ENCODE measurements around the gene DNAJA4.
"Not testable (repeated sequence)": the region's sequence is repeated elsewhere in the genome, so short reads cannot be mapped to it uniquely, and the experiment has no call there.

DNAJA4 gene

GRCh38 chr15:78244893-78245292 lies 19.5 kb upstream of the DNAJA4 start:
- no peak for DNase-seq

GRCh38 chr15:78245392-78245791 lies 19.0 kb upstream of the DNAJA4 start:
- DNase-seq = not testable (repeated sequence)

- DNase-seq = not testable (repeated sequence)
Measured at GRCh38 chr15:78245976-78246620, 18.3 kb upstream of the DNAJA4 start.

GRCh38 chr15:78247911-78248310 lies 16.5 kb upstream of the DNAJA4 start:
- DNase-seq = no peak

GRCh38 chr15:78249131-78249530 lies 15.2 kb upstream of the DNAJA4 start:
- peak; percentile 16 for DNase-seq

GRCh38 chr15:78251136-78251535 lies 13.2 kb upstream of the DNAJA4 start:
- no peak for DNase-seq

- no peak for DNase-seq
Measured at GRCh38 chr15:78255421-78256043, 8.8 kb upstream of the DNAJA4 start.

GRCh38 chr15:78256044-78256437 lies 8.3 kb upstream of the DNAJA4 start:
- DNase-seq = no peak

- DNase-seq = no peak
Measured at GRCh38 chr15:78257681-78258080, 6.7 kb upstream of the DNAJA4 start.

GRCh38 chr15:78259232-78259631 lies 5.1 kb upstream of the DNAJA4 start:
- DNase-seq = no peak

- DNase-seq = no peak
Measured at GRCh38 chr15:78260489-78260888, 3.9 kb upstream of the DNAJA4 start.

GRCh38 chr15:78261062-78261461 lies 3.3 kb upstream of the DNAJA4 start:
- DNase-seq = no peak

GRCh38 chr15:78263351-78263781 lies 996 bp upstream of the DNAJA4 start:
- no peak for DNase-seq

- no peak for DNase-seq
Measured at GRCh38 chr15:78263907-78264303, 457 bp upstream of the DNAJA4 start.

- DNase-seq = no peak
Measured at GRCh38 chr15:78265137-78265460, 737 bp downstream of the DNAJA4 start.

- DNase-seq = no peak
Measured at GRCh38 chr15:78265752-78266224, 1.4 kb downstream of the DNAJA4 start.

- no peak for DNase-seq
Measured at GRCh38 chr15:78266229-78266628, 1.9 kb downstream of the DNAJA4 start.

- no peak for DNase-seq
Measured at GRCh38 chr15:78266806-78267205, 2.4 kb downstream of the DNAJA4 start.

GRCh38 chr15:78272316-78272715 lies 8.0 kb downstream of the DNAJA4 start:
- no peak for DNase-seq

GRCh38 chr15:78272776-78273175 lies 8.4 kb downstream of the DNAJA4 start:
- DNase-seq = no peak

GRCh38 chr15:78274994-78275393 lies 10.6 kb downstream of the DNAJA4 start:
- no peak for DNase-seq

- no peak for DNase-seq
Measured at GRCh38 chr15:78276064-78276943, 11.9 kb downstream of the DNAJA4 start.

GRCh38 chr15:78280319-78281072 lies 16.1 kb downstream of the DNAJA4 start:
- DNase-seq = no peak

Data from kidney glomerular epithelial cell (primary cell).